WI38 (cell line): ENCODE measurements around the gene ZNF689.

Experiments used
- H3K4me3 ChIP-seq: 2 replicates; pipeline ENCODE4 v1.5.1; 2011; ENCODE audit warnings: low read depth, mild to moderate bottlenecking, control low read depth, low read length
- TF ChIP-seq, protein P1 (sequence below): IDR thresholded peaks from 2 replicates; pipeline ENCODE4 v1.5.1; 2012; ENCODE audit warnings: low read depth, mild to moderate bottlenecking, control low read depth, low read length

The ZNF689 gene

DNA sequence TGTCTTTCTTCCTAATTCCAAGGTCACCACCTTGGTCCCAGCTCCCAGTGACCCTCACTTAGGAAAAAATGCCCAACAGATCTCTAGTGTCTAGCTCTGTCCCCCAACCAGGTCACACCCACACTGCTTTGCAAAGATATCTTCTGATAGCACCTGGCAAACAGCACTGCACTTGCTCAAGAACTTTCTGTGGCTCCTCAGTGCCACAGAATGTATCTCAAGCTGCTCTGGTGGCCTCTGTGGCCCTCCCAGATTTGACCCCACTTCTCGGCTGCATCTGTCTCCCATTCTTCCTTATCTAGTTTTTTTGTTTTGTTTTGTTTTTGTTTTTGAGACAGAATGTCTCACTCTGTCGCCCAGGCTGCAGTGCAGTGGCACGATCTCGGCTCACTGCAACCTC is 43.7 kb downstream of the ZNF689 start:
- no peak overlapping the region for H3K4me3 ChIP-seq
- TF ChIP-seq, protein P1, sequence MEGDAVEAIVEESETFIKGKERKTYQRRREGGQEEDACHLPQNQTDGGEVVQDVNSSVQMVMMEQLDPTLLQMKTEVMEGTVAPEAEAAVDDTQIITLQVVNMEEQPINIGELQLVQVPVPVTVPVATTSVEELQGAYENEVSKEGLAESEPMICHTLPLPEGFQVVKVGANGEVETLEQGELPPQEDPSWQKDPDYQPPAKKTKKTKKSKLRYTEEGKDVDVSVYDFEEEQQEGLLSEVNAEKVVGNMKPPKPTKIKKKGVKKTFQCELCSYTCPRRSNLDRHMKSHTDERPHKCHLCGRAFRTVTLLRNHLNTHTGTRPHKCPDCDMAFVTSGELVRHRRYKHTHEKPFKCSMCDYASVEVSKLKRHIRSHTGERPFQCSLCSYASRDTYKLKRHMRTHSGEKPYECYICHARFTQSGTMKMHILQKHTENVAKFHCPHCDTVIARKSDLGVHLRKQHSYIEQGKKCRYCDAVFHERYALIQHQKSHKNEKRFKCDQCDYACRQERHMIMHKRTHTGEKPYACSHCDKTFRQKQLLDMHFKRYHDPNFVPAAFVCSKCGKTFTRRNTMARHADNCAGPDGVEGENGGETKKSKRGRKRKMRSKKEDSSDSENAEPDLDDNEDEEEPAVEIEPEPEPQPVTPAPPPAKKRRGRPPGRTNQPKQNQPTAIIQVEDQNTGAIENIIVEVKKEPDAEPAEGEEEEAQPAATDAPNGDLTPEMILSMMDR: no peak

DNA sequence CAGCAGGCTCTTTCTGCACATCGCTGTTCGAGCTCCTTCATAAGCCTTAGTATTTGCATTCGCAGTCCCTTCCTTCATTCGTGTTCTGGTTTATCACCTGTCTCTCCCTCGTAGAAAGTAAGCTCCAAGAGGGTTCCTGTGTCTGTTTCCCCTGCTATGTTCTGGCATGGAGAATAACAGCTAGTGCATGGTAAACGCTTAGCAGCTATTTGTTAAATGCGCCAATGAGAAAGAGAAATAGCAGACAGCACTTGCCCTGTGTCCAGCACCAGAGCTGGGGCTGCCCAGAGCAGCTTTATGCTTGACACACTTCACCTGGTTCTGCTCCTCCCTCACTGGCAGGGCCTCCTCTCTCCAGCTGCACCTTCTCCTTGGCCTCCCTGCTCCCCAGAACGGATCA is 44.2 kb downstream of the ZNF689 start:
- no peak overlapping the region for H3K4me3 ChIP-seq
- TF ChIP-seq, protein P1: no peak

DNA sequence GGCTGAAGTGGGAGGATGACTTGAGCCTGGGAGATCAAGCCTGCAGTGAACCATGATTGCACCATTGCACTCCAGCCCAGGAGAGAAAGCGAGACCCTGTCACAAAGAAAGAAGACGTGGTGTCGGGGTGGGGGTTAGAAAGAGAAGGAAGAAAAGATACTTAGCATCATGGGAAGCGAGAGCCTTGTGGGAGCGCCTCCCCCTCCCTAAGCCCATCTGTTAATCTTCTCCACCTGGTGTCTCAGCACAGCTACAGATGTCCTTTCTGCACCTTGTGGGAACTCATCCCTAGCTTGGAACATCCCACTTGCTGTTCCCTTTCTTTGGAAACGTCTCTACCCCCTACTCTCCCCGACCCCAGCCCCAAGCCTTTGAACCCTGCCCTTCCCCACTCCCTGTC is 44.7 kb downstream of the ZNF689 start:
- TF ChIP-seq, protein P1: no peak
- H3K4me3 ChIP-seq: no peak overlapping the region

DNA sequence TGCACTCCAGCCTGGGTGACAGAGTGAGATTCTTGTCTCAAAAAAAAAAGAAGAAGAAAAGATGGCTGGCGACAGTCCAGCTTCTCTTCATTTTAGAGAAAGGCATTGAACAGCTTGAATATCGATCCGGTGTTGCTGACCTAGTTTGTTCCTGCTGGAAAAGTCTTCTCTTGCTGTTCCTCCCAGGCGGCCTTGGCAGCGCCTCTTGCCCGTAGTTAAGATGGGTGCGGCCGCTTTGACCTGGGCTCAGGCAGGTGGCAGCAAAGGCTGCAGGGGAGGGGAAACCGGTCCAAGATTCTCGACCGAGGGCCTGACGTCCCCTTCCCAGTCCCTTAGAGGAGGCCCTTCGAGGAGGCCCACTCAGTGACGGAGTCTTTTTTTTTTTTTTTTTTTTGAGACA is 48.2 kb downstream of the ZNF689 start:
- TF ChIP-seq, protein P1: no peak
- no peak overlapping the region for H3K4me3 ChIP-seq

DNA sequence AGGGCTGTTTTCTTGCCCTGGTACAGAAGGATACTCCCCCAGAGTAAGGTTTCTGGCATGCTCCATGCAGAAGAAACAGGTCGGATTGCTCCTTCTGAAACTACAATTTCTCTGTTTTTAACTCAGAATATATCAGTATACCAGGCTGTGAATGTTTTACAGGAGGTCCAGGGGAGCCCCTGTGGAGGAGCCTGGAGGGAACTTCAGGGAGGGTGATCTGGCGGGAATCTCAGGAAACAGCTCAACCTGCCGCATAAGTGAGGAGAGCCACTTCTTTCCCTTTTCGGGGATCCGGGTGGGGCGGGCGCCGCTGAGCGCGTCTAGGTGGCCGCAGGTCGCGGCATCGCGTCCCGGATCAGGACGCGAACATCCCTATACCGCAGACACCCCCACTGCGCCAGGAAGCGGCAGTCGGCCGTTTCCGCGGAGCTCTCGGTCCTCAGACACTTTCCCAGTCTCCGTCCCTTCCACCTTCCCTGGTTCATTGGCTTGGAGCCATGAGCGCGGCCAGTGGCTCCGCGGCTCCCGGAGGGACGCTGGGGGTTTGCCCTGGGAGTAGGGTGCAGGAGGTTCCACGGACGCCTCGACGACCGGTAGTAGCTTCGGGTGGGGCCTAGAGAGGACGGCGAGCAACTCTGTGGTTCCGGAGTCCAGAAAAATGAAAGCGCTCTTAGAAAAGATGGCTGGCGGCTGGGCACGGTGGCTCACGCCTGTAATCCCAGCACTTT is 48.9 kb downstream of the ZNF689 start:
- no peak overlapping the region for H3K4me3 ChIP-seq
- TF ChIP-seq, protein P1: no peak

DNA sequence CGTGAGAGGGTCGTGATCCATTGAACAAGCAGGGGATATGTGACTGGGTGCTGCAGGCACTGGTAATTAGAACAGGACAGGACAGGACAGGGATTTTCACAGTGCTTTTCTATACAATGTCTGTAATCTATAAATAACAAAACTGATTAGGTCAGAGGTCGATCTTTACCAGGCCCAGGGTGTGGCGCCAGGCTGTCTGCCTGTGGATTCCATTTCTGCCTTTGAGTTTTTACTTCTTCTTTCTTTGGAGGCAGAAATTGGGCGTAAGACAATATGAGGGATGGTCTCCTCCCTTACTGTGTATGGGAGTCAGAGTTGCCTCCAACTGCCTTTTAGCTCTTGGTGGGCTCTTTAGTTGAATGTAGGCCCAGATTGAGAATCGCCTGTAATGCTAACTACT is 50.5 kb downstream of the ZNF689 start:
- no peak overlapping the region for H3K4me3 ChIP-seq
- TF ChIP-seq, protein P1: no peak

DNA sequence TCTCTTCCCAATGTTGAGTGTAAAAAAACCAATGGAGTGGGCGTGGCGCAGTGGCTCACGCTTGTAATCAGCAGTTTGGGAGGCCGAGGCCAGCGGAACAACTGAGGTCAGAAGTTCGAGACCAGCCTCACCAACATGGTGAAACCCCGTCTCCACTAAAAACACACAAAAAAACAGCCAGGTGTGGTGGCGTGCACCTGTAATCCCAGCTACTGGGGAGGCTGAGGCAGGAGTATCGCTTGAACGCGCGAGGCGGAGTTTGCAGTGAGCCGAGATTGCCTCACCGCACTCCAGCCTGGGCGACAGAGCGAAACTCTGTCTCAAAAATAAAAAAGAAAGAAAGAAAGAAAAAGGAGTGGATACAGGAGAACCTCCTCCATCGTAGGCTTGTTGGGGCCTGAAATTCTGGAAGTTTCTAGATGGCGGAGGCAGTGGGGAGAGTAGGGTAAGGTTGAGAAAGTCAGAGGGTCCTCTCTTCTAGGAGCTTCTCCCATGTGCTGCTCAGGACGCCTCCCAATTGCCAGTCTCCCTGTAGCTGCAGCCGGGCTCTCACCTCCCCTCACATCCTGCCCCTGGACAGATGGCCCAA is 51.3 kb downstream of the ZNF689 start:
- H3K4me3 ChIP-seq: peak overlapping the region; percentile 83
- TF ChIP-seq, protein P1: no peak
